GM21515 (cell line): Measurements from ENCODE around the gene USF3.
A peak's percentile ranks its signal among the peaks of the same experiment; 100 is the strongest.

Experiments
- ATAC-seq: cut with Tn5 transposase; IDR thresholded peaks from one replicate; pipeline ENCODE4 v1.9.1; 2021; ENCODE audit not compliant: unreplicated experiment

USF3 gene

DNA sequence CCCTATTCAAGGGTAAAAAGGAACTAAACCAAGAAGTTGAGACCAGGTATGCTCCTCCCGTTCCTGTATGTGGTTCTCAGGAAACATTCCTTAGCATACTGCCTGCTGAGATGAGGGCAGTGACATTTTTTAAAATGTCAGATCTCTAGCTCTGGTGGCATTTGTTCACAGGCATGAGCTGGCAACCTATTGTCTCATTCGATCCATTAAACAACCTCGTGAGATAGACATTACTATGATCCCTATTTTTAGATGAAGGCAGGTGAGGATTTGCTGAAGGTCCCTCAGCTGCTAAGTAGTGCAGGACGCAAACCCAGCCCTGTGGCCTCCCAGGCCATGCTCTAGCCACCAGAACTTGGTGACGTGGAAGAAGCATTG, 89.2 kb downstream of the USF3 start:
- no peak for ATAC-seq

DNA sequence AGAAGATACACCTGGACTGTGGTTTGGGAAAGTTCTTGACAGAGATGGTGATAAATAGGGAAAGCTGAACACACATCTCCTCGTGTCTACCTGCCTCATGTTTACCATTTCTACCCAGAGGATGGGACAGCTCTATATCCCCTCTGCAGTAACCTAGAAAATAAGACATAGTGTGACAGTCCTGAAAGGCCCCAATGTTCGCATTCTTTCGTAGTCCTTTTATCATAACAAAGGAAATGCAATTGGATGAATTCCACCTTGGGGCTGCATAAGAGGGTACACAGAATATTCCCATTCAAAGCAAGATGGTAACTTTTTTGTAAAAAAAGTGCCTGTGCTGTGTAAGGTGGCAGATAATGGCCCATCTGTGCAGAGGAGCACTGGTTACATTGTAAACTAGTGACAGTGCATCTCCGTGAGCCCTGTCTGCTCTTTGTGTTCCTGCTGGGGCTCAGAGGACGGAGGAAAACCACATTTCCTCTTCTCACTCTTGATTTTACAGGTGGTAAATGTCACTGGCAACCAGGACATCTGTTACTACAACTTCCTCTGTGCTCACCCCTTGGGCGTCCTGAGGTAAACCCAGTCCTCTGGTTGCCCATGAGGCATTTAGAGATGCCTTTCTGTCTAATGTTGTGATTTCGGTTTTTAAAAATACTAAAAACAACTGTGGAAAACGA, 89.8 kb downstream of the USF3 start:
- ATAC-seq: peak; percentile 97

DNA sequence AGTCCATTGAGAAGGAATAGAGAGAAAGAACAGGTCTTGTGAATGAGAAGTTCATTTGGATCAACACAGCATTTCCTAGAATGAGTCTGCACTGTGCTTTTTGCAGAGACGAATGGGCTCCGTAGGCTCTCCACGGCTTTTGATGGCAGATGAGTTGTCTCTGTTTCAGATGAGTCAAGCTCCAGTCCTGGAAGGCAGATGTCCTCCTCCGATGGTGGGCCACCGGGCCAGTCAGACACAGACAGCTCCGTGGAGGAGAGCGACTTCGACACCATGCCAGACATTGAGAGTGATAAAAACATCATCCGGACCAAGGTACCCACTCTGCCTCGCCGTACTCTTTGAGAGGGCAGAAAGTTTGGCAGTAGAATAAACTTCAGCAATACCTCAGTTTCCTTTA, 93.6 kb downstream of the USF3 start:
- no peak for ATAC-seq

DNA sequence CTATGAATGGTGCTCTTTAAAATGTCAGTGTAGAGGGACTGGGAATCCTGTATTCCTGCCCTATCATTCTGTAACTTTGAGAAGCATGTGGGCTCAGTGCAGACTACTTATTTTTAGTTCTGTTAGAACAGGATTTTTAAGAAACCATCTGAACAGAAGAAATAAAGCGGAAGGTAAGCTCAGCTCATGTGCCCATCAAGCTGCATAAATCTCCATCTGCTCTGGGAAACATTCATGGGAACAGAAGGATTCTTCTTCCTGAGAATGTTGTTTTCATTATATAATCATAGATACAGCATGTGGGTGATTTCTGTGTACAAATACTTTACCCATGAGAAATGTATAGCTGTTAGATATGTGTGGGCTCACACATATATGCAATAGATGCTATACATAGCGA, 94.2 kb downstream of the USF3 start:
- ATAC-seq: no peak

DNA sequence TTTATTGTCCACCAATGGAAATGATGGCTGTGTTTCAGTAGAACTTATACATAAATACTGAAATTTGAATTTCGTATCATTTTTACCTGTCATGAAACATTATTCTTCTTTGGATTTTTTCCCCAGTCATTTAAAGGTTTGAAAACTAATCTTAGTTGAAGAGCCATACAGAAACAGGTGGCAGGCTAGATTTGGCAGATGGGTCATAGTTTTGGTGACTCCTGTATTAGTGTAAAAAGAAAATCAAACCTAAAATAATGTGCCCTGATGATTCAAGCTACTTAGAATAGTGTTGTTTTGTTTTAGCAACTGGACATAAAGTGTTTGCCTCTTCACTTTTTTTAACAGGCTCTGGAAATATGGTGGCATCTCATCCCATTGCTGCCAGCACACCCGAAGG, 95.2 kb downstream of the USF3 start:
- no peak for ATAC-seq

DNA sequence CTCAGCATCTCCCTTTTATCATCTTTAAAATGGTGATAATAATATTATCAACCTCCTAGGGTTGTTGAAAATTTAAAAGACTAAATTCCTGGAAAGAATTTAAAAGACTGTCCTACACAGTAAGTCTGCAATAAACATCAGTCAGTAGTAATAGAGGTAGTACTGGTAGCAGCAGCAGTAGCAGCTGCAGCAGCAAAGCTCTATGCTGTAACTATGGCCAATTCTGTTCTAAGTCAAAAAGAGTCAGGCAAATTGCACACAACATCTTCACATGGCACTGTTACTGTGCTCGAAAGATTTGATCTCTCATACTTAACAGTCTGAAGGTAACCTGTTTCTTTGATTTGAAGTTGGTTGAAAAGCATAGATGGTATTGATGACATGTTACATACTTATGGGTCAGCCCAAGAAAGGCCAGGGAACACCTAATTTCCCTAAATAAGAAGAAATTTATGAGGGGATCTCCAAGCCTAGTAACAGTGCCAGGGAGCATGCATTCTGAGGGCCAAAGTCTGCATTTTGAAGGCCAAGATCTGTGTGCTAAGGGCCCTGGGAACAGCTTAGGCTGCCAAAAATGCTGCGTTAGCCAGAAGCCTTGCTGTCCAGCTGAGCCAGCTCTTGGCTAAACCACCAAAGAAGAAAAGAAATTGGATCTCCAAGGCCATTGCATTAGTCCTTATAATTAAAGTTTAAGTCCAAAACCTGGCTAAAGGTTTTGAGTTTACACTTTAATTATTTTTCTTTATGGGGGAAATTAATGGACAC, 95.8 kb downstream of the USF3 start:
- ATAC-seq: no peak
